ENCODE data around the gene GOLGA5. TPM values are rescaled to one million over a fixed set of nuclear protein-coding genes. Genes with fewer than 3 reads are reported as not detected.
A peak's percentile ranks its signal among the peaks of the same experiment; 100 is the strongest.

Gene GOLGA5
- total RNA-seq, 1 donor from 2014 or later, result 41.1 TPM

DNA sequence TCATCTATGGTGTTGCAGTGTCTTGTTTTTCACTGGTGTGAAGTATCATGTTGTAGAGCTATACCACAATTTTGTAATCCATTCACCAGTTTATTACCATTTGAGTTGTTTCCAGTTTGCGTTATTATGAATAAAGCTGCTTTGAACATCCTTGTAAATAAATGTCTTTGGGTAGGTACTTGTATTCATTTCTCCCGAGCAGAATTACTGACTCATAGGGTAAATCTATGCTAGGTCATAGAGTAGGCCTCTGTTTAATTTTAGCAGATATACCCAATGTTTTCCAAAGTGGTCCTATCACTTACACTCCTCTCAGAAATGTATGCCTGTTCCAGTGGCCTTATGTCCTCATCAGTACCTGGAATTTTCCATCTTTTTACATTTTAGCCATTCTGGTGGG is 6.6 kb upstream of the GOLGA5 start:
- no peak overlapping the region for H3K4me3 Mint-ChIP-seq (ENCODE audit: unreplicated experiment)

DNA sequence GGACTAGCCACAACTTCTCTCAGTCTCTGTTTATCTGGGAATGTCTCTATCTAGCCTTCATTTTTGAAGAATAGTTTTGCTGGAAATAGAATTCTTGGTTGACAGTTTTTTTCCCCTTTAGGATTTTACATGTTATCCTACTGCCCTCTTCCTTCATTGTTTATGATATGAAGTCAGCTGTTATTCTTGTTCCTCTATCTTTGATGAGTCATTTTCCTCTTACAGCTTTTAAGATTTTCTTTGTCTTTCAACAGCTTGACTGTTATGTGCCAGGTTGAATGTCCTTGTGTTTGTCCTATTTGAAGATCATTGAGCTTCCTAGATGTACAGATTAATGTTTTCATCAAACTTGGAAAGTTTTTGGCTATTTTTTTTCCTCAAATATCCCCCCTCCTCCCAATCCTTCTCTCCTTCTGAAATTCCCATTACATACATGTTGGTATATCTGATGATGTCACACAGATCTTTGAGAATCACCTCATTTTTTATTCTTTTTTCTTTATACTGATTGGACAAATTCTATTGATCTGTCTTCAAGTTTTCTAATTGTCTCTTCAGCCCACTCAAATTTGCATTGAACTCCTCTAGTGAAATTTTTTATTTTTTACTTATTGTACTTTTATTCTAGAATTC is 4.5 kb upstream of the GOLGA5 start:
- TF ChIP-seq, protein P1, sequence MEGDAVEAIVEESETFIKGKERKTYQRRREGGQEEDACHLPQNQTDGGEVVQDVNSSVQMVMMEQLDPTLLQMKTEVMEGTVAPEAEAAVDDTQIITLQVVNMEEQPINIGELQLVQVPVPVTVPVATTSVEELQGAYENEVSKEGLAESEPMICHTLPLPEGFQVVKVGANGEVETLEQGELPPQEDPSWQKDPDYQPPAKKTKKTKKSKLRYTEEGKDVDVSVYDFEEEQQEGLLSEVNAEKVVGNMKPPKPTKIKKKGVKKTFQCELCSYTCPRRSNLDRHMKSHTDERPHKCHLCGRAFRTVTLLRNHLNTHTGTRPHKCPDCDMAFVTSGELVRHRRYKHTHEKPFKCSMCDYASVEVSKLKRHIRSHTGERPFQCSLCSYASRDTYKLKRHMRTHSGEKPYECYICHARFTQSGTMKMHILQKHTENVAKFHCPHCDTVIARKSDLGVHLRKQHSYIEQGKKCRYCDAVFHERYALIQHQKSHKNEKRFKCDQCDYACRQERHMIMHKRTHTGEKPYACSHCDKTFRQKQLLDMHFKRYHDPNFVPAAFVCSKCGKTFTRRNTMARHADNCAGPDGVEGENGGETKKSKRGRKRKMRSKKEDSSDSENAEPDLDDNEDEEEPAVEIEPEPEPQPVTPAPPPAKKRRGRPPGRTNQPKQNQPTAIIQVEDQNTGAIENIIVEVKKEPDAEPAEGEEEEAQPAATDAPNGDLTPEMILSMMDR (IDR thresholded peaks at IDR 0.05), result no peak
- Mint-ChIP-seq H3K4me1 (ENCODE audit: unreplicated experiment) (peaks cover 20% of the 10 kb centered on the region), H3K27ac (ENCODE audit: unreplicated experiment) (no peak overlapping the region), H3K36me3 (ENCODE audit: unreplicated experiment) (peaks cover 3% of the 10 kb centered on the region), H3K9me3 (ENCODE audit: unreplicated experiment) (peaks cover 13% of the 10 kb centered on the region), H3K27me3 (ENCODE audit: unreplicated experiment) (no peaks in the 10 kb centered on the region), H3K4me3 (ENCODE audit: unreplicated experiment) (no peak overlapping the region)
- no peak for DNase-seq (ENCODE audit: extremely low spot score, unreplicated experiment)

More for the DNA sequence above, 6.6 kb upstream of the GOLGA5 start:
- TF ChIP-seq, protein P1 (IDR thresholded peaks at IDR 0.05), result no peak
- H3K27me3 Mint-ChIP-seq (ENCODE audit: unreplicated experiment), result no peaks in the 10 kb centered on the region
- peaks cover 13% of the 10 kb centered on the region for H3K9me3 Mint-ChIP-seq (ENCODE audit: unreplicated experiment)
- peaks cover 15% of the 10 kb centered on the region for H3K4me1 Mint-ChIP-seq (ENCODE audit: unreplicated experiment)
- no peak for DNase-seq (ENCODE audit: extremely low spot score, unreplicated experiment)
- H3K36me3 Mint-ChIP-seq (ENCODE audit: unreplicated experiment), result peaks cover 3% of the 10 kb centered on the region
- H3K27ac Mint-ChIP-seq (ENCODE audit: unreplicated experiment), result no peak overlapping the region

DNA sequence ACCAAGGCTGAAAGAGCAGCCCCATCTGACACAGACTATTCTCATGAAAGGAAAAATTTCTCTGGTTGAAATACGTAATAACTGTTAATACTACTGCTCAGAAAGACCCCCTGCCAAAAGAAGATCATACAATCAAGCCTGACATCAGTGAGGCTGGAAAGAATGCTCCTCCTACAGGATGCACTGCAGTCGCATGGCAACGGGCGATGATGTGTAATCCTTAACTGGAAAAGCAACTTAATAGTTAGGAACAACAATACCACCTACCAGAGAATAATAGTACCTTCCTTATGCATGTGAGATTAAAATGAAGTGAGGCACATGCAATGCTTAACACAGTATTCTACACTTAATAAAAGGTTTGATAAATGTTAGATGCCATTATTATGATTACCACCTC is 1.2 kb upstream of the GOLGA5 start:
- H3K27ac Mint-ChIP-seq (ENCODE audit: unreplicated experiment), result no peak overlapping the region
- H3K4me1 Mint-ChIP-seq (ENCODE audit: unreplicated experiment), result peaks cover 24% of the 10 kb centered on the region
- H3K9me3 Mint-ChIP-seq (ENCODE audit: unreplicated experiment), result peaks cover 13% of the 10 kb centered on the region
- no peak overlapping the region for H3K4me3 Mint-ChIP-seq (ENCODE audit: unreplicated experiment)
- no peak for DNase-seq (ENCODE audit: extremely low spot score, unreplicated experiment)
- no peaks in the 10 kb centered on the region for H3K27me3 Mint-ChIP-seq (ENCODE audit: unreplicated experiment)
- H3K36me3 Mint-ChIP-seq (ENCODE audit: unreplicated experiment), result peaks cover 5% of the 10 kb centered on the region
- TF ChIP-seq, protein P1 (IDR thresholded peaks at IDR 0.05), result no peak

DNA sequence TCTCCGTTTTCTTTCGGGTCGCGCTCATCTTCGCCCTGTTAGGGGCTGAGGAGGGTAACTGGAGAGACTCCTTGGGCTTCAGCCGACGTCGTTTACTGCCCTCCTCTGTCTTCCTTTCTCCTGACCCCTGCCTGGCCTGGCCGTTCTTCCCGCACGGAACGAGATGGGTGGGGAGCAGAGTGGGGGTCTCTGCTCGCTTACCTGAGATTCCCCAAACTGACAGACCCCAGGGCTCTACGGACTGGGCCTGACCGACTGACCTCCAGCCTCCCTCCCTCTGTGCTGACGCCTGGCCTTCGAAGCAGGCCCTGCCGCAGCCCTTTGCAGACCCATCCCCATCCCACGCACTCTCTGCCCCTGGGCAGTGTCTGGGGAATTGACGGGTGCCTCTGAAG is 439 bp downstream of the GOLGA5 start:
- Mint-ChIP-seq H3K4me3 (ENCODE audit: unreplicated experiment) (peak overlapping the region; percentile 93), H3K9me3 (ENCODE audit: unreplicated experiment) (peaks cover 4% of the 10 kb centered on the region), H3K27me3 (ENCODE audit: unreplicated experiment) (no peaks in the 10 kb centered on the region), H3K27ac (ENCODE audit: unreplicated experiment) (peak overlapping the region; percentile 95), H3K4me1 (ENCODE audit: unreplicated experiment) (peaks cover 24% of the 10 kb centered on the region), H3K36me3 (ENCODE audit: unreplicated experiment) (peaks cover 11% of the 10 kb centered on the region)
- DNase-seq (ENCODE audit: extremely low spot score, unreplicated experiment), result no peak
- TF ChIP-seq, protein P1 (IDR thresholded peaks at IDR 0.05), result no peak

DNA sequence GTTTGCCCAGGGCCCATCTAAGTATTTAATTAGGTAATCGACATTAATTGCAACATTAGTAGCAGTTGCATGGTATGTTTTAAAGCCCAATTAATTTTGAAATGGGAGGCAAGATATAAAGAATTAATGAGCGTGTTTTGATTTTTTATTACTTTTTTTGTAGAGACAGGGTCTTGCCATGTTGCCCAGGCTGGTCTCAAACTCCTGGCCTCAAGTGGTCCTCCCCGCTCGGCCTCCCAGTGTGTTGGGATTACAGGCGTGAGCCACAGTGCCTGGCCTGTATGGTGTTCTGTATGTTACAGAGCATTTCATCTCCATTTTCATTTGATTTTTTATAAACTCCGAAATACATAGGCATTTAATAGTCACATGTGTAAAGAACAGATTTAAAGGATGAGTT is 856 bp downstream of the GOLGA5 start:
- H3K4me1 Mint-ChIP-seq (ENCODE audit: unreplicated experiment), result peaks cover 27% of the 10 kb centered on the region
- peak overlapping the region; percentile 95 for H3K27ac Mint-ChIP-seq (ENCODE audit: unreplicated experiment)

More for the DNA sequence above, 856 bp downstream of the GOLGA5 start:
- TF ChIP-seq, protein P1 (IDR thresholded peaks at IDR 0.05), result no peak
- Mint-ChIP-seq H3K36me3 (ENCODE audit: unreplicated experiment) (peaks cover 12% of the 10 kb centered on the region), H3K9me3 (ENCODE audit: unreplicated experiment) (no peaks in the 10 kb centered on the region), H3K27me3 (ENCODE audit: unreplicated experiment) (no peaks in the 10 kb centered on the region), H3K4me3 (ENCODE audit: unreplicated experiment) (peak overlapping the region; percentile 93)
- no peak for DNase-seq (ENCODE audit: extremely low spot score, unreplicated experiment)

Measured in osteocyte (in vitro differentiated cells).